SK-N-SH treated with all-trans-retinoic acid at 6 μM for 48 hours (cell line): ENCODE results near the gene GFRA1.

ENCODE experiments used
- ATAC-seq: fragments of 200-7000 bp; cut with Tn5 transposase; 3 replicates; pipeline ENCODE4 v1.9.1; 2020; ENCODE audit warnings: mild to moderate bottlenecking, moderate library complexity
- ARNTL ChIP-seq: fragments of 450-650 bp; formaldehyde crosslinking; IDR thresholded peaks from 2 replicates; pipeline ENCODE4 v1.5.0; 2020; ENCODE audit warnings: low read depth, mild to moderate bottlenecking, moderate library complexity, borderline replicate concordance
- BACH2 ChIP-seq: fragments of 250-450 bp; sonication (Bioruptor Pico); IDR thresholded peaks from 2 replicates; pipeline ENCODE4 v1.9.0; 2021; ENCODE audit warnings: mild to moderate bottlenecking, borderline replicate concordance
- CREB5 ChIP-seq: fragments of 250-450 bp; sonication (Bioruptor Pico); IDR thresholded peaks from 2 replicates; pipeline ENCODE4 v1.5.1; 2020; ENCODE audit warnings: low read depth, mild to moderate bottlenecking, moderate library complexity
- CSDC2 ChIP-seq: fragments of 250-450 bp; sonication (Bioruptor Pico); IDR thresholded peaks from 2 replicates; pipeline ENCODE4 v1.5.0; 2020; ENCODE audit warnings: mild to moderate bottlenecking, moderate library complexity
- ESRRG ChIP-seq: fragments of 250-450 bp; sonication (Bioruptor Pico); IDR thresholded peaks from 2 replicates; pipeline ENCODE4 v1.6.1; 2021; ENCODE audit warnings: mild to moderate bottlenecking
- GLIS3 ChIP-seq: fragments of 250-450 bp; sonication (Bioruptor Pico); IDR thresholded peaks from 2 replicates; pipeline ENCODE4 v1.5.0; 2020; ENCODE audit warnings: mild to moderate bottlenecking, moderate library complexity
- ISL1 ChIP-seq: fragments of 250-450 bp; sonication (Bioruptor Pico); IDR thresholded peaks from 2 replicates; pipeline ENCODE4 v2.1.2; 2022; ENCODE audit warnings: mild to moderate bottlenecking, moderate library complexity
- OSR1 ChIP-seq: fragments of 250-450 bp; sonication (Bioruptor Pico); IDR thresholded peaks from 2 replicates; pipeline ENCODE4 v1.8.0; 2022; ENCODE audit warnings: moderate library complexity, mild to moderate bottlenecking, inconsistent platforms
- PPARA ChIP-seq: fragments of 250-450 bp; sonication (Bioruptor Pico); IDR thresholded peaks from 2 replicates; pipeline ENCODE4 v1.5.0; 2020; ENCODE audit warnings: mild to moderate bottlenecking, borderline replicate concordance
- RARB ChIP-seq: fragments of 250-450 bp; sonication (Bioruptor Pico); IDR thresholded peaks from 2 replicates; pipeline ENCODE4 v1.8.0; 2021; ENCODE audit warnings: mild to moderate bottlenecking, moderate library complexity
- SNAI2 ChIP-seq: fragments of 250-450 bp; sonication (Bioruptor Pico); IDR thresholded peaks from 2 replicates; pipeline ENCODE4 v1.5.0; 2020; ENCODE audit warnings: mild to moderate bottlenecking, moderate library complexity
- TCF4 ChIP-seq: fragments of 250-450 bp; sonication (Bioruptor Pico); IDR thresholded peaks from 2 replicates; pipeline ENCODE4 v1.8.0; 2021; ENCODE audit warnings: mild to moderate bottlenecking, moderate library complexity, borderline replicate concordance
- TSHZ2 ChIP-seq: fragments of 250-450 bp; sonication (Bioruptor Pico); IDR thresholded peaks from 2 replicates; pipeline ENCODE4 v1.5.0; 2020; ENCODE audit warnings: mild to moderate bottlenecking, moderate library complexity
- ZC3H10 ChIP-seq: fragments of 250-450 bp; sonication (Bioruptor Pico); IDR thresholded peaks from 2 replicates; pipeline ENCODE4 v1.5.1; 2021; ENCODE audit warnings: mild to moderate bottlenecking, moderate library complexity
- ZFP3 ChIP-seq: fragments of 250-450 bp; sonication (Bioruptor Pico); IDR thresholded peaks from 2 replicates; pipeline ENCODE4 v1.5.0; 2020; ENCODE audit warnings: mild to moderate bottlenecking, moderate library complexity
- ZFP30 ChIP-seq: fragments of 450-650 bp; formaldehyde crosslinking; IDR thresholded peaks from 2 replicates; pipeline ENCODE4 v1.5.0; 2022; ENCODE audit warnings: mild to moderate bottlenecking, moderate library complexity
- ZNF70 ChIP-seq: fragments of 450-650 bp; formaldehyde crosslinking; IDR thresholded peaks from 2 replicates; pipeline ENCODE4 v1.5.0; 2020; ENCODE audit warnings: mild to moderate bottlenecking, moderate library complexity
- ZNF8 ChIP-seq: fragments of 450-650 bp; formaldehyde crosslinking; IDR thresholded peaks from 2 replicates; pipeline ENCODE4 v1.5.0; 2020; ENCODE audit warnings: mild to moderate bottlenecking, moderate library complexity
- TF ChIP-seq, protein P1 (sequence below): fragments of 250-450 bp; sonication (Bioruptor Pico); IDR thresholded peaks from 2 replicates; pipeline ENCODE4 v1.8.0; 2020; ENCODE audit warnings: mild to moderate bottlenecking, moderate library complexity, borderline replicate concordance
- TF ChIP-seq, protein P2 (sequence below): fragments of 250-450 bp; sonication (Bioruptor Pico); IDR thresholded peaks from 2 replicates; pipeline ENCODE4 v1.8.0; 2021; ENCODE audit warnings: low read depth, mild to moderate bottlenecking, moderate library complexity, borderline replicate concordance

Gene GFRA1

GRCh38 chr10:116311706-116312490 lies 38.9 kb upstream of the GFRA1 start:
- TF ChIP-seq SNAI2 (CRISPR knock-in tag) (no peak), ZFP30 (CRISPR knock-in tag) (no peak)
- no peak for ATAC-seq

DNA sequence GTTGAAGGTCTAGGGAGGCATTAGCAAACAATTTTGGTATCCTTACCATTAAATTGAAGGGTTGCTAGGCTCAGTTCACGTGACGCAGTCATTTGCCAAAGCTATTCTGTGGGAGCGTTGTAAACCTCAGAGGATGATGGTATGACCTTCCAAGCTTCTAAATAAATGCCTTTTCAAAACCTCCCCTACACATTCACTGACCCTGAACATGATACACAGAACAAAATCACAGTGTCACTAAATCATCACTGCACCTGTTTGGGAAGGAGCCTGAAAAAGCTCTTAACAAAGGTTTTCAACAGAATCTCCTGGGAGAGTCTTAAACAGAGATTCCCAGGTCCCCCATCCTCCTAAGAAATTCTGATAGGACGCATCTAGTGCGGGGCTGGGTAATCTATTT lies 38.0 kb upstream of the GFRA1 start:
- no peak for TF ChIP-seq ZFP3 (CRISPR knock-in tag)
- no peak for TF ChIP-seq ZNF8
- TF ChIP-seq ESRRG (CRISPR knock-in tag) = no peak
- TF ChIP-seq ARNTL (CRISPR knock-in tag) = no peak
- TF ChIP-seq RARB = no peak
- TF ChIP-seq ISL1 (CRISPR knock-in tag) = no peak
- TF ChIP-seq ZNF70 (CRISPR knock-in tag) = no peak
- TF ChIP-seq GLIS3 (CRISPR knock-in tag) = no peak
- no peak for TF ChIP-seq TCF4 (CRISPR knock-in tag)
- TF ChIP-seq TSHZ2 (CRISPR knock-in tag) = no peak
- no peak for TF ChIP-seq CSDC2
- no peak for TF ChIP-seq CREB5 (CRISPR knock-in tag)
- no peak for TF ChIP-seq ZC3H10 (CRISPR knock-in tag)
- no peak for ATAC-seq

DNA sequence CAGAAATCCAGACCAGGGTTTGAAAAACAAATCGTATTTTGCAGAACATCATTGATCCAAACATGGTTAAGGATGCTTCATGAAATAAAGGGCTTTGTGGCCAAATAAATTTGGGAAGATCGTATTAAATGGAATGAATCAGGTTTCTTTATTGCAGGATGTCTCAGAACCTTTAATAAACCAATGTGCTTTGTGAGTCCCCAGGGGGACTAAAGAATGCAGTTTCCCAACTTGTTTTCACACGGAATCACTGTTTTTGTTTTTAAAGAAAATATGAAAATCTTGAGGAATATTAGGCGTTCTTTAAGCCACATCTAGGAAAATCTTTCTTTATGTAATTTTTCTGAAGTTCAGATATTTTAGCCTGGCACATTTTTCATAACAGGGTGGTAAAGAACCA lies 34.4 kb upstream of the GFRA1 start:
- TF ChIP-seq, protein P1, sequence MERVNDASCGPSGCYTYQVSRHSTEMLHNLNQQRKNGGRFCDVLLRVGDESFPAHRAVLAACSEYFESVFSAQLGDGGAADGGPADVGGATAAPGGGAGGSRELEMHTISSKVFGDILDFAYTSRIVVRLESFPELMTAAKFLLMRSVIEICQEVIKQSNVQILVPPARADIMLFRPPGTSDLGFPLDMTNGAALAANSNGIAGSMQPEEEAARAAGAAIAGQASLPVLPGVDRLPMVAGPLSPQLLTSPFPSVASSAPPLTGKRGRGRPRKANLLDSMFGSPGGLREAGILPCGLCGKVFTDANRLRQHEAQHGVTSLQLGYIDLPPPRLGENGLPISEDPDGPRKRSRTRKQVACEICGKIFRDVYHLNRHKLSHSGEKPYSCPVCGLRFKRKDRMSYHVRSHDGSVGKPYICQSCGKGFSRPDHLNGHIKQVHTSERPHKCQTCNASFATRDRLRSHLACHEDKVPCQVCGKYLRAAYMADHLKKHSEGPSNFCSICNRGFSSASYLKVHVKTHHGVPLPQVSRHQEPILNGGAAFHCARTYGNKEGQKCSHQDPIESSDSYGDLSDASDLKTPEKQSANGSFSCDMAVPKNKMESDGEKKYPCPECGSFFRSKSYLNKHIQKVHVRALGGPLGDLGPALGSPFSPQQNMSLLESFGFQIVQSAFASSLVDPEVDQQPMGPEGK (CRISPR knock-in tag) = no peak
- no peak for TF ChIP-seq PPARA
- TF ChIP-seq RARB = no peak
- no peak for TF ChIP-seq CREB5 (CRISPR knock-in tag)
- no peak for TF ChIP-seq ZFP30 (CRISPR knock-in tag)
- TF ChIP-seq ZNF70 (CRISPR knock-in tag) = no peak
- TF ChIP-seq SNAI2 (CRISPR knock-in tag) = no peak
- TF ChIP-seq ZNF8 = no peak
- no peak for TF ChIP-seq OSR1 (CRISPR knock-in tag)
- no peak for ATAC-seq

DNA sequence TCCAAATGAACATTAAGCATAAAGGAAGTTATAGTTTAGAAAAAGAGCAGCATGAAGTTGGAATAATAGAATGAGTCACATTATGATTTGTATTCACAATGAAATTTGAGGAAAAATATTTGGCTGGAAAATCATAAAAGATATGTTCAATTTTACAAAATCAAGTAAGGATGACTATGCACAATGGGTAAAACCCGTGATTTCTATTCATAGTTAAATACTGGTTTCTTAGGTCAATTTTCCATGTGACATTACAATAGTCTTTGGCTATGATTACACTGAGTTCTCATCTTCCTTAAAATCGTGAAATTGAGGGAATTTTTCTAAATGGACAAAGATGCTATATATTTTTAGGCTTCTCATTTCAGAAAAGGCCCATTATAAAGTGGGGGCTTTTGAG lies 33.8 kb upstream of the GFRA1 start:
- no peak for ATAC-seq
- TF ChIP-seq TCF4 (CRISPR knock-in tag) = no peak
- no peak for TF ChIP-seq TSHZ2 (CRISPR knock-in tag)
- TF ChIP-seq, protein P2, sequence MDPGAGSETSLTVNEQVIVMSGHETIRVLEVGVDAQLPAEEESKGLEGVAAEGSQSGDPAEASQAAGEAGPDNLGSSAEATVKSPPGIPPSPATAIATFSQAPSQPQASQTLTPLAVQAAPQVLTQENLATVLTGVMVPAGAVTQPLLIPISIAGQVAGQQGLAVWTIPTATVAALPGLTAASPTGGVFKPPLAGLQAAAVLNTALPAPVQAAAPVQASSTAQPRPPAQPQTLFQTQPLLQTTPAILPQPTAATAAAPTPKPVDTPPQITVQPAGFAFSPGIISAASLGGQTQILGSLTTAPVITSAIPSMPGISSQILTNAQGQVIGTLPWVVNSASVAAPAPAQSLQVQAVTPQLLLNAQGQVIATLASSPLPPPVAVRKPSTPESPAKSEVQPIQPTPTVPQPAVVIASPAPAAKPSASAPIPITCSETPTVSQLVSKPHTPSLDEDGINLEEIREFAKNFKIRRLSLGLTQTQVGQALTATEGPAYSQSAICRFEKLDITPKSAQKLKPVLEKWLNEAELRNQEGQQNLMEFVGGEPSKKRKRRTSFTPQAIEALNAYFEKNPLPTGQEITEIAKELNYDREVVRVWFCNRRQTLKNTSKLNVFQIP = no peak
- no peak for TF ChIP-seq CSDC2
- TF ChIP-seq ZFP3 (CRISPR knock-in tag) = no peak
- TF ChIP-seq CREB5 (CRISPR knock-in tag) = no peak
- TF ChIP-seq ZNF8 = no peak
- TF ChIP-seq ESRRG (CRISPR knock-in tag) = no peak
- TF ChIP-seq ZNF70 (CRISPR knock-in tag) = no peak
- no peak for TF ChIP-seq BACH2 (CRISPR knock-in tag)
